ENCODE data around the gene MCRIP2. TPM values are rescaled to one million over a fixed set of nuclear protein-coding genes. Genes with fewer than 3 reads are reported as not detected.
"Not testable (repeated sequence)": the region's sequence is repeated elsewhere in the genome, so short reads cannot be mapped to it uniquely, and the experiment has no call there.

Gene MCRIP2
- total RNA-seq, 1 donor from 2014 or later: 16.6 TPM

- peaks cover 7% of the 10 kb centered on the region for H3K36me3 Mint-ChIP-seq (ENCODE audit: unreplicated experiment)
- H3K27ac Mint-ChIP-seq (ENCODE audit: unreplicated experiment): no peak overlapping the region
- H3K9me3 Mint-ChIP-seq (ENCODE audit: unreplicated experiment): peaks cover 20% of the 10 kb centered on the region
- H3K4me1 Mint-ChIP-seq (ENCODE audit: low read depth, unreplicated experiment): peaks cover 35% of the 10 kb centered on the region
- H3K4me3 Mint-ChIP-seq (ENCODE audit: unreplicated experiment): peak overlapping the region; percentile 74
- DNase-seq: no peak
- H3K27me3 Mint-ChIP-seq (ENCODE audit: unreplicated experiment): peaks cover 15% of the 10 kb centered on the region
- no peak for TF ChIP-seq CTCF (IDR thresholded peaks at IDR 0.05; ENCODE audit: partially characterized antibody, unreplicated experiment)
These were observed 47.8 kb upstream of the MCRIP2 start for GRCh38 chr16:593807-594206.

DNA sequence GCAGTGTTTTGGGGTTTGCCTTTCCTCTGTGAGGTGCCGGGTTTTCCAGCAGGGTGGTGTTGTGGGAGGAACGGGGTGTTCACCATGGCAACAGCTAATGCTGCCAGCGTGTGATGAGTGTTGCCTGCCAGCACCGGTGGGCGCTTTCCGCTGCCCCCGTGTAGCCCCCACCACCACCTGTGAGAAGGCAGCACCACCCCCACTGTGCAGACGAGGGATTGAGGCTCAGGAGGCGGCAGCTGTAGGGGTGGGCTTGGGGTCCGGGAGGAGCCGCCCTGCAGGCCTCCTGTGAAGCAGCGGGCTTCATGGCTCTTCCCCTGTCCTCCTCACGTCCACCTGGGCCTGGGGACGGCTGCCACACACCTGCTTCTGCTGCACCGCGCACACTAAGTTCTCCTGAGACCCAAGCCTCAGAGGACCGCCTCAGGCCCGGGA lies 46.5 kb upstream of the MCRIP2 start:
- H3K4me1 Mint-ChIP-seq (ENCODE audit: low read depth, unreplicated experiment): peaks cover 35% of the 10 kb centered on the region

DNA sequence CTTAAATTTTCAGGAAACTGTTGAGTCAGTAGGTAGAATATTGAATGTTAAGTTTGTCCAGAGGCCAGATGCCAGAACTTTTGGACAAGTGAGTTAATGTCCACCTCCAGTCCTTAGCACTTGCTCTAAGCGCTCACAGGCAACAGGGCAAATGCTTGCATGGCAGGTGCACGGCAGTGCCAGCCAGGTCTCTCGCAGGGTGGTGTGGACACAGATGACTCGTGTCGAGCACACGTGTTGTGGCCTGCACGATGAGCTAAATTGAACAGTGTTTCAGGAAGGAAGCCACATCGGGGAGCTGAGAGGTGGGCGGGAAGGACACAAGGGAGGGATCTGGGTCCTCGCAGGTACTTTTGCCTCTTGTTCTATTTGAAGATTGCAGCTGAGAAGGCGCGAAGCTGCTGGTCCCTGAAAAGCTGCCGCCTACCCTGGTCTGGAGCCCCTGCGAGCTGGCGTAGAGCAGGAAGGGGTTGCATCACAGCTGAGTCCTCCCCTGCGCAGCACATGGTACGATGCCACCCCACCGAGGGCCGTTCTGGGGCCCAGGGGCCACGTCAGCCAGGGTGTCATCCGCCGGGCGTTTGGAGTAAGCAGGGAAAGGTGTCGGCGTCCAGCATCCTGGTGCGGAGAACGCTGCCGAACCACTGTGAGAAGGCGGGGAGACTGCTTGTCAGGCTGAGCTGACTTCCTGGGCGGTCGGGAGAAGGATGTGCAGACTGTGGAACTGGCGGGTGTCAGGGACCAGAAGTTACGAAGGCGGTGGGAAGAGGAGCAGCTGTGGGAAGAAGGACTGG lies 45.5 kb upstream of the MCRIP2 start:
- no peak overlapping the region for H3K4me3 Mint-ChIP-seq (ENCODE audit: unreplicated experiment)
- H3K36me3 Mint-ChIP-seq (ENCODE audit: unreplicated experiment): peaks cover 1% of the 10 kb centered on the region
- no peak for TF ChIP-seq CTCF (IDR thresholded peaks at IDR 0.05; ENCODE audit: partially characterized antibody, unreplicated experiment)
- H3K27ac Mint-ChIP-seq (ENCODE audit: unreplicated experiment): no peak overlapping the region
- H3K4me1 Mint-ChIP-seq (ENCODE audit: low read depth, unreplicated experiment): peaks cover 31% of the 10 kb centered on the region
- peaks cover 7% of the 10 kb centered on the region for H3K27me3 Mint-ChIP-seq (ENCODE audit: unreplicated experiment)
- H3K9me3 Mint-ChIP-seq (ENCODE audit: unreplicated experiment): peaks cover 11% of the 10 kb centered on the region
- no peak for DNase-seq

More for the DNA sequence above, 46.5 kb upstream of the MCRIP2 start:
- Mint-ChIP-seq H3K27ac (ENCODE audit: unreplicated experiment) (no peak overlapping the region), H3K27me3 (ENCODE audit: unreplicated experiment) (peaks cover 13% of the 10 kb centered on the region), H3K9me3 (ENCODE audit: unreplicated experiment) (peaks cover 18% of the 10 kb centered on the region), H3K36me3 (ENCODE audit: unreplicated experiment) (peaks cover 7% of the 10 kb centered on the region), H3K4me3 (ENCODE audit: unreplicated experiment) (peak overlapping the region; percentile 30)
- no peak for TF ChIP-seq CTCF (IDR thresholded peaks at IDR 0.05; ENCODE audit: partially characterized antibody, unreplicated experiment)
- DNase-seq: no peak

- Mint-ChIP-seq H3K27me3 (ENCODE audit: unreplicated experiment) (peaks cover 4% of the 10 kb centered on the region), H3K36me3 (ENCODE audit: unreplicated experiment) (no peaks in the 10 kb centered on the region), H3K4me3 (ENCODE audit: unreplicated experiment) (no peak overlapping the region), H3K9me3 (ENCODE audit: unreplicated experiment) (peaks cover 9% of the 10 kb centered on the region), H3K4me1 (ENCODE audit: low read depth, unreplicated experiment) (peaks cover 30% of the 10 kb centered on the region), H3K27ac (ENCODE audit: unreplicated experiment) (no peak overlapping the region)
- TF ChIP-seq CTCF (IDR thresholded peaks at IDR 0.05; ENCODE audit: partially characterized antibody, unreplicated experiment): no peak
- no peak for DNase-seq
These were observed 44.9 kb upstream of the MCRIP2 start for GRCh38 chr16:596736-597060.

GRCh38 chr16:597655-598054 lies 44.0 kb upstream of the MCRIP2 start:
- H3K4me1 Mint-ChIP-seq (ENCODE audit: low read depth, unreplicated experiment): peaks cover 20% of the 10 kb centered on the region
- not testable (repeated sequence) for DNase-seq; H3K27ac Mint-ChIP-seq (ENCODE audit: unreplicated experiment); H3K4me3 Mint-ChIP-seq (ENCODE audit: unreplicated experiment); H3K9me3 Mint-ChIP-seq (ENCODE audit: unreplicated experiment); H3K27me3 Mint-ChIP-seq (ENCODE audit: unreplicated experiment); H3K36me3 Mint-ChIP-seq (ENCODE audit: unreplicated experiment)
